Astrocyte of the hippocampus (primary cell): ENCODE data around the gene NTNG2.

Source experiments
- DNase-seq: peaks from one replicate; pipeline ENCODE4 v3.0.0; 2011; ENCODE audit warnings: low read depth, low spot score

Gene NTNG2

DNA sequence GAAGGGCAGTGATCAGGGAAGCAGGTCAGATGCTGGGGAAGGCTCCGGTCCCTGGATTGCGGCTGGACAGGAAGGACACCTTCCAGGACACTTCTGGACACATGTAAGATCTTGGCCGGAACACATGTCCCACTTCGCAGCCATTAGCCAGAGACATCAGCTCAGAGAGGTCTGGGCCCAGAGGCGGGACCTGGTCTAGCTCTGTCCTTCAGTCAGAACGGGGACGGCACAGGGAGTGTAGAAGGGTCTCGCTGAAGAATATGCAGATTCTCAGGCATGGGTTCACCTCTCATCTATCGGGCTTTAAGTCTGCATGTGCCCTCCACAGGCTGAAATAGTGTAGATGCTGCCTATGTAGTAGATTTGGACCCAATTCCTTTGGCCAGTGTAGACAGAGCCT lies 73.3 kb downstream of the NTNG2 start:
- DNase-seq, result no peak

DNA sequence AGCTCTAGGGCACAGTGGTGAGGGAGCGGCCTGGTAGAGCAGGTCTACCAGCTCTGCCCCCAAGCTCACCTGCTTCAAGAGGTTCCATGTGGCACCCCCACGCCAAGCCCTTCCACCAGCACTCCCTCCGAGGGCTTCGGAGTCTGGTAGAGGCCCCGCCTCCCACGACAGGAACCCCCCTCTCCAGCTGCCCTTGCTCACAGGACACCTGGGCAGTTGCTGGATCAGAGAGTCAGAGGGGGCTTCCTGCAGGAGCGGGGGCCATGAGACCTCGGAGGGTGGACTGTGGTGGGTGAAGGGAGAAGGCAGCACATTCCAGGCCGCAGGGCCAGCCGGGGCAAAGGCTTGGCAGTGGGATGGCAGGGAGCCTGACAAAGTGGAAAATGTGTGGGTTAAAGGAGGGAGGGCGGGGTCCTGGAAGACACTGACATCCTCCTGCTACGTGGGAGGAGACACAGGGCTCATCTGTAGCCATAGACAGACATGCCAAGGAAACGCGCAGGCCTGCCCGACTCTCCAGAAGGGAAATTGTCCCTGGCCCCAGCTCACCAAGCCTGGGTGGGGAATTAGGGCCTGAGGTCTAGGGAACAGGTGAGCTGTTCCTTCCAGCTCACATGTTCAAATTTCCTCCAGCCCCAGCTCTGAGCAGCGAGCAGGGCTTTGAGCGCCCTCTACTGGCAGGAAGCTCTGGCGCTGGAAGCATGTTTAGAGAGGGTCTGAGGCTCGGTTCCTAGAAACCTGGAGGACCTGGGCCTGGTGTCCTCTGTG lies 74.2 kb downstream of the NTNG2 start:
- peak; percentile 86 for DNase-seq

DNA sequence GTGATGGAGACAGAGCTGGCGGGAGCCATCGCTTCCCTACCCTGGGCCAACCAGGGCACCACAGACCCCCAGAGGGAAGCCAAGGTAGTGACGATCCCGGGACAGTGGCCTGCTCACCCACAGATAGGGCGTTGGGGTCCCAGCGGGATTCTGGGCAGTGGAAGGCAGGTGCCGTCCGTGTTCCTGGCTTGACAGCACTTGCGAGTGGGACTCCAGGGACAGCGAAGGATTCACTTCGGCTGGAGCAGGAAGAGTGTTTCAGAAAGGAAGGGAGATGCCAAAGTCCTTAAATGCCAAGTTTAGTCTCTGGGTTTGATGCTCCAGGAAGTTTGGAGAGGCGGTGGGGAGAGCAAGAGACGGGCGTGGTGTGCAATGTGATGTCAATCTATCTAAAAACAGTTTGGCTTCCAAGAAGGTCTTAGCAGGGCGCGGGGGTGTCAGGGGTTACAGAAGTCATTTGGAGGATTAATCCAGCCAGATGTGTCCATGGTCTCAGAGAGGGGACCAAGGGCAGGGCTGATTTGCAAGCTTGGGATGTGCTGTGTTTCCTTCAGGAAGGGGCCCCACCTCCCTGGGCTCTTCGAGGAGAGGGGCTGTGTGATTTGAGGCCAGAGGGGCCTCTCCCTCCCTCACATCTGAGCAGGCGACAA lies 74.9 kb downstream of the NTNG2 start:
- DNase-seq, result no peak

DNA sequence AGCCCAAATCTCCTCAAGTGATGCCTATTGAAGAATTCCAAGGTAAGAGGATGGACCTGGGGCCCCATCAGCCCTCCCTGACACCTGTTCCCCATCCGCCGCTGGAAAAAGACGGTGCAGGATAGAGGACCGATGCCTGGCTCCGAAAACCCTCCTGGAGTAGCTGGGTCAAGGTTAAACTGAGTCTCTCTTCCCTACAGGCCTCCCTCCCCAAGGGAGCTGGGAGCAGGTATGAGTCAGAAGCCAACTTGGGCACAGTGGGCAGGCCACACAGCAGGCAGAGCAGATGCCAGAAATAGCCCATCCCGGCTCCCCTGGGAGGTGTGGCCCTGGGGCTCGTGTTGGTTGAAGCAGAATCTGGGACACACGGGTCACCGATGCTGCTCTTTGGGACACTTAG lies 75.6 kb downstream of the NTNG2 start:
- no peak for DNase-seq

DNA sequence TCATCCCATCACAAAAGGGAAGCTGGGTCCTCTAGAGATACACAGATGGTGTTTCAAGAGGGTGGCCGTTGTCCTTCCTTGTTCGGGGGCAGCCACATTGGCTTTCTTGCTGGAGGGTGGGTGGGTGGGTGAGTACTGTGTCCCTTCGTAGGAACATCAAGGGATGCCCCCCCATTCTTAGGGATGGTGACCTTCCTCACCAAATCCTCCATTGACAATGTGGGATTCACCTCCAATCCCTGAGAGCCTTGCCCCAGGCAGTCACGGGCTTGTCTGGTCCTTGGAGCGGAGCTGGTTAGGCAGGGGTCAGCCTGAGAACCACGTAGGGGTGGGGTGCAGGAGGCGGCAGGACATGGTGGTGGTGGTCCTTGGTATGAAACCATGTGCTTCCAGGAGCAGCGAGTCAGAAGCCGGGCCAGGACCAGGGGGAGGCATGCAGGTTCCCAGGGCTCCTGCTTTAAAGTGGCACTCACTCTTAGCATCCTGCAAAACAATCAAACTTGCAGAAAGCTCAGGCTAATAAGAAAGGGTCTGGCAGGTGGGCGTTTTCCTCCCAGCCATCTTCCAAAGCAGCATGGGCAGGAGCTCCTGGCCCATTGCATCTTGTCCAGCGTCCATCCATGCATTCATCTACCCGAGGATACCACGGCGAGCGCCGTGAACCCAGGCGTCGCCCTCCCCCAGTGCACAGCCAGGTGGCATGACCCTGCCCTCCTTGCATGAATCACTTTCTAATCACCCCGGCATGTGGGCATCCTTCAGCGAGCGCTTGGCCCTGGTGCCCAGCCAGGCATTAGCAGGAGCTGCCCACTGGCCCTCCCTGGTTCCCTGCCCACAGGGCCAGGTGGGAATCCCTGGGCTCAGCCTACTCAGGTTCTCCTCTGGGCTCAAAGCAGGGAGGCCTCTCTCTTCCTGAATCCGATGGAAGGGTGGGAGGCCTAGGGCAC lies 76.4 kb downstream of the NTNG2 start:
- DNase-seq, result no peak

DNA sequence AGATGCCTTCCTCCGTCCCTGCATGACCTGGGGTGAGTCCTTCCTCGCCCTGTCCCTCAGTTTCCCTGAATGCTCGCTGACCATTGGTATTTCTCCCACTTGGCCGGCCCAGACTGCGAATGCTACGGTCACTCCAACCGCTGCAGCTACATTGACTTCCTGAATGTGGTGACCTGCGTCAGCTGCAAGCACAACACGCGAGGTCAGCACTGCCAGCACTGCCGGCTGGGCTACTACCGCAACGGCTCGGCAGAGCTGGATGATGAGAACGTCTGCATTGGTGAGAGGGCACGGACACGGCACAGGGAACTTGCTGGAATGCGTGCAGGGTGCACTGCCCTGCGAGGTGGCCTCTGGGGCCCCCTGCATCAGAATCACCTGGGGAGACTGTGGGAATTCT lies 77.1 kb downstream of the NTNG2 start:
- no peak for DNase-seq

DNA sequence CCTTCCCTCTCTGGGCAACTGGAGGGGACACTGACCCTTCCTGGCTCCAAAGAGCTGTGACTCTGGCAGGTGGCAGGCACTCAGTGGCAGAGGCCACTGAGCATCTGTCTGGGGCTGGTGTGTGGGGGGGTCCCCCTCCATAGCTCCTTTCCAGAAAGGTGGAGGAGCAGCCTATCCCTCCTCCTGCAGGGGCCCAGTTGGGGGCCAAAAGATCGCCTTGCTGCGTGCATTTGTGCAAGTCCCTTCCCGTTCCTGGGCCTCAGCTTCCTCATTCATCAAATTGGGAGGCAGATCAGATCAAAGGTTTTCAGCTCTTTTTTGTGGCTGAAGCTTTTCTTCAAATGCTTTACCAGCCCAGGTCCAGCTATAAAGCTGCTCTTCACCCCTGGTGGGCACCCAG lies 77.7 kb downstream of the NTNG2 start:
- DNase-seq, result no peak

DNA sequence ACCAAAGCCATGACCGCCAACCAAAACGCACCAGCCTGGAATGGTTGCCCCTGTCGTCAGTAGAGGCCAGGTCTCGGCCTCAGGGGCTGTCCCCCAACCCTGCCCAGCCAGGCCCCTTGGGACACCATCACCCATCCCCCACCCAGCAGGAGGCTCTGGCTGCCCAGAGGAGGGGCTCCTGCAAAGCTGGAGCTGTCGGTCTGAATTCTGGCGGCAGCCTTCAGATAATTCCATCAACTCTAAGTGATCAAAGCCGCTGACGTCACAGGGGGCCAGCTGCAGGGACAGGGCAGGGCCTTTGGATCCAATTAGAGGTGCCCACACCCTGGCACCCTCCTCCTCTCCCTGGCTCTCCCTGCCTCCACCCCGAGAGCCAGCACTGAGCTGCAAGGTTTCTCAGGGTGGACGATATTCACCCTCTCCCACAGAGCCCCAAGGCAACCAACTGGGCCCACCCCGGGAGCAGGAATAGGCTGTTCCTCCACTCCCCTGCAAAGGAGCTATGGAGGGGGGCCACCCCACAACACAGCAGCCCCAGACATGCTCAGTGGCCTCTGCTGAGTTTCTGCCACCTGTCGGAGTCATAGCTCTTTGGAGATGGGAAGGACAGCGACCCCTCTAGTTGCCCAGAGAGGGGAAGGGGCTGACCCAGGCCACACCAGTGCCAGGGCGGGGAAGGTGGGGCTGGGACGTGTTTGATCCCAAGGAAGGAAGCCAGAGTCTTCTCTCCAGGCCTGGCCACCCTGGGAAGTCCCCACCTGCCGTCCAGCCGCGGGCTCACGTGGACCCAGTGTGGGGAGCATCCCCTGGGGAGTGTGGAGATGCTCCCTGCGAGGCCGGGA lies 78.4 kb downstream of the NTNG2 start:
- no peak for DNase-seq

DNA sequence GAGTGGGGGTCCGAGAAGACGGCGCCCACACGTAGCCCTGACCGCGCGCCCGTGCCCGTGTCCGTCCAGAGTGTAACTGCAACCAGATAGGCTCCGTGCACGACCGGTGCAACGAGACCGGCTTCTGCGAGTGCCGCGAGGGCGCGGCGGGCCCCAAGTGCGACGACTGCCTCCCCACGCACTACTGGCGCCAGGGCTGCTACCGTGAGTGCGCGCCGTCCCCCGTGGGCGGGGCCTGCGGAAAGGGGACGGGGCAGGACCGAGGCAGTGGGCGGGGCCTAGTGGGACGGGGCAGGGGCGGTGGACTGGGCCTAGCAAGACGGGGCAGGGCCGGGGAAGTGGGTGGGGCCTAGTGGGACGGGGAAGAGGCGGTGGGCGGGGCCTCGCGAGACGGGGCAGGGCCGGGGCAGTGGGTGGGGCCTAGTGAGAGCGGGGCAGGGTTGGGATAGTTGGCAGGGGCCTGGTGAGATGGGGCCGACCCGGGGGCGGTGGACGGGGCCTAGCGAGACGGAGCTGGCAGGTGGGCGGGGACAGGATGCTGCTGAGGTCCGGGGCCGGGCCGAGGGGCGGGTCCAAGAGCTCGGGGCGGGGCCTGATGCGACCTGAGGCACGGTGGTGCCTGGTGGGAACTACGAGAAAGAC lies 79.1 kb downstream of the NTNG2 start:
- peak; percentile 89 for DNase-seq

DNA sequence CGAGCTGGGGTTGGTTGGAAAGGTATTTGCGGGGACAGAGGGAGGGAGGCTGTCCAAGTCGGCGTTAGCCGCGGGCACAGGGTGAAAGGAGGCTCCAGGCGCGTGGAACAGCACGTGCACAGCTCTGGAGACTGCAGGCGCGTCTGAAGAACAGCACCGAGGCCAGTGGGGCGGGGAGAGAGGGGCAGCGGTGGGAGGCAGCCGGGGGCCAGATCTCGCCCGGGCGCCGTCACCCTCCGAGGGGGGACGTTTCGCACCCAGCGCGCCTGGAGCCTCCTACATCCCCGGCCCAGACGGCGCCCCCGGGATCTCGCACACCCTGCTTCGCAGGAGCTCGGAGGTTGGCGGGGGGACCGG lies 79.6 kb downstream of the NTNG2 start:
- DNase-seq, result no peak

DNA sequence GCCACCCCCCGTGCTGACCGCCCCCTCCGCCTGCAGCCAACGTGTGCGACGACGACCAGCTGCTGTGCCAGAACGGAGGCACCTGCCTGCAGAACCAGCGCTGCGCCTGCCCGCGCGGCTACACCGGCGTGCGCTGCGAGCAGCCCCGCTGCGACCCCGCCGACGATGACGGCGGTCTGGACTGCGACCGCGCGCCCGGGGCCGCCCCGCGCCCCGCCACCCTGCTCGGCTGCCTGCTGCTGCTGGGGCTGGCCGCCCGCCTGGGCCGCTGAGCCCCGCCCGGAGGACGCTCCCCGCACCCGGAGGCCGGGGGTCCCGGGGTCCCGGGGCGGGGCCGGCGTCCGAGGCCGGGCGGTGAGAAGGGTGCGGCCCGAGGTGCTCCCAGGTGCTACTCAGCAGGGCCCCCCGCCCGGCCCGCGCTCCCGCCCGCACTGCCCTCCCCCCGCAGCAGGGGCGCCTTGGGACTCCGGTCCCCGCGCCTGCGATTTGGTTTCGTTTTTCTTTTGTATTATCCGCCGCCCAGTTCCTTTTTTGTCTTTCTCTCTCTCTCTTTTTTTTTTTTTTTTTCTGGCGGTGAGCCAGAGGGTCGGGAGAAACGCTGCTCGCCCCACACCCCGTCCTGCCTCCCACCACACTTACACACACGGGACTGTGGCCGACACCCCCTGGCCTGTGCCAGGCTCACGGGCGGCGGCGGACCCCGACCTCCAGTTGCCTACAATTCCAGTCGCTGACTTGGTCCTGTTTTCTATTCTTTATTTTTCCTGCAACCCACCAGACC lies 80.2 kb downstream of the NTNG2 start:
- peak; percentile 37 for DNase-seq

DNA sequence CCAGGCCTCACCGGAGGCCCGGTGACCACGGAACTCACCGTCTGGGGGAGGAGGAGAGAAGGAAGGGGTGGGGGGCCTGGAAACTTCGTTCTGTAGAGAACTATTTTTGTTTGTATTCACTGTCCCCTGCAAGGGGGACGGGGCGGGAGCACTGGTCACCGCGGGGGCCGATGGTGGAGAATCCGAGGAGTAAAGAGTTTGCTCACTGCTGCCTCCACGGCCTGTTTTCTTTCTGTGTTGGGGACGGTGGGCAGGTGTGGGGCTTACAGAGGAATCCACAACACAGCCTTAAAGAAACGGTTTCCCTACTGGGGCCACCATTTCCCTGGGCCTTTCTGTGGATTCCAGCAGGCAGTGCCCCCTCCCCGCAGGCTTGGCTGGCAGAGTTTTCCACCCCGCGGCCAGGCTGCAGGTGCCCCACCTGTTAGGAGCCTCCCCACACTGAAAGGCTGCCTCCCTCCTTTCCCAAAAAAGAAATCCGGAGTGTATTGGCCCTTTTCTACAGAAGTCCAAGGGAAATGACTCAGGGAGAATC lies 80.8 kb downstream of the NTNG2 start:
- no peak for DNase-seq

DNA sequence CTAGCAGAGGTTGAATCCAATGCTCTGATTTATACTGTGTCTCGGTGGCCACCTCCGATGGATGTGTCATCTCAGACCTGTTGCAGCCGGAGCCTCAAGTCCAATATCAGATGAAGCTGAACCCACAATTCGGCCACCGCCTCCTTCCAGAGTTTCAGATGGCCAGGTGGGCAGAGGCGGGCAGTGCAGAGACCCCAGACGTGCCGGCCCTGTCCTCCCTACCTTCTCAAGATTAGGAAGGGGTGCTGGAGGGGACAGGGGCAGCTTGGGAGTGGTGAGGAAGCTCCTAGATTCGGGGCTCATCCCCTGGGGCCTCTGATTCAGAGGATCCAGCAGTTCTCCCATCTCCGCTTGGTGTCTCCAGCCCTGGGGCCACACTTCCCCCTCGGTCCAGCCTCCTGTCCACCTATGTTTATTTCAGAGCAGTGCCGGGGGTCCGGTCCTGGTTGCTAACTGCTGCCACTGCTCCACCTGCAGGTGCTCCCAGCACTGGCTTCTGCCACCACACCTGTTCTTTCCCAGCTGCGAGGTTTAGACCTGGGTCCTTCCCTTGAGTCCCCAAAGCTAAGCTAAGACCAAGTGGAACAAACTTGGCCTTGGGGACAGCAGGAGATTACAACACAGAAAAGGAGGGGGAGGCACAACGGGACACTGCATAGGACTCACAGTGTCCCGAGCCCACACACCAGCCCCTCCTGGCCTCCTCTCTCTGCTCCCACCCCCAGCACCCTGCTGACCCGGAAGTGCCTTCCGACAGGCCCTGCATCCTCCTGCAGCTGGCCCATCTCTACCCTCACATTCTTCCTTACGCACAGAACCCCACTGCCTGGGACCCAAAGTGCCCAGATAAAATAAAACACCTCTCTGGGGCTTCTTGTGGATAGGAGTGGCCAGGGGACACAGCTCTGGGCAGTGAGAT lies 81.6 kb downstream of the NTNG2 start:
- no peak for DNase-seq

DNA sequence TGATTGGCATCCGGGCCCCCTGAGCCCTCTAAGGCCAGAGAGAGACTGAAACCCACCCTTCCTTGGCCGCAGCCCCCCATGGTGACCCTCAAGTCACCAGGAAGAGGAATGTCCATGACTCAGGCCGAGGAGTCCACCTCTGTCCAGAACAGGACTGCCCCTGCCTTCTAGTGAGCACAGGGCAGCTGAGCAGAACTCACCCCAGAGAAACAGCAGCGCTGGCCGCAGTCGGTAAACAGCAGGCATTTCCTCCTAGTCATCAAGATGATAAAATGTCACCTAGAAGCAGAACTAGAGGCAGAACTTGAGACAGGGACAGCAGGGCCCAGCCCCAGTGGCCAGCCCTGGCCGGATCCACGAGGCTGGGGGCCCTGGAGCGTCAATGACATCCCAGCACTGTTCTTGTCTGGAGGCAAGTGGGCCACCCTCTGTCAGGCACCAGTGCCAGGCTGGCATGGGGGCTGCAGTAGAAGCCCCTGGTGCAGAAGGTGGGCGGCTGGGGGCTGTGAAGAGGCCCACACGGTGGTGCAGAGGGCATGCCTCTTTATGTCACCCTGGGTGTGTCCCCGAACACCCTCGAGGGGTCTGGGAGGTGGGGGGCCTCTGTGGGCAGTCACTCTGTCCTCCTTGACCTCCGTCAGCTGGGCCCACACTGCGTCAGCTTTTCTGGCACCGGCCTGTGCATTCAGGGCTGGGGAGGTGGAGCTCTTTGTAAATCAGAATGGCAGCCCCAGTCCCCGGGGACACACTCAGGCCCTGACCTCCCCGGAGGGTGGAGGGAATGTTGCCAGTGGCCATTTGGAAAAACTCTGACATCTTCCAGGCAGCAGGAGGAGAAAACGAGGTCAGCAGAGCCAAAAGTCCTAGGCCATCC lies 83.0 kb downstream of the NTNG2 start:
- DNase-seq, result no peak

DNA sequence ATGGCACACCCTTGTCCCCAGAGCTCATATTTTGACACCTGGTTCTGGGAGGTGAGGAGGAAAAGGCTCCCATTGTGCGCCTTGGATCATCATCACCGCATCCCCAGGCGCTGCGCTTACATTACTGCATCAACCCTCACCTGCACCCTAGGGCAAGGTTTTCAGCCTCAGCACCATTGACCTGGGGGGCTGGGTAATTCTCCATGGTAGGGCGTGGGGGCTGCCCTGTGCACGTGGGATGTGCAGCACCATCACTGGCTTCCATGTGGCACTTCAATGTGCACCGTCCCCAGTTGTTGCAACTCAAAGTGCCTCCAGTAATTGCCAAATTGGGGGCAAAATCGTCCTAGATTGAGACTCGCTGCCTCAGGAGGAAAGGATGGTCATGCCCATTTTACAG lies 83.6 kb downstream of the NTNG2 start:
- no peak for DNase-seq

DNA sequence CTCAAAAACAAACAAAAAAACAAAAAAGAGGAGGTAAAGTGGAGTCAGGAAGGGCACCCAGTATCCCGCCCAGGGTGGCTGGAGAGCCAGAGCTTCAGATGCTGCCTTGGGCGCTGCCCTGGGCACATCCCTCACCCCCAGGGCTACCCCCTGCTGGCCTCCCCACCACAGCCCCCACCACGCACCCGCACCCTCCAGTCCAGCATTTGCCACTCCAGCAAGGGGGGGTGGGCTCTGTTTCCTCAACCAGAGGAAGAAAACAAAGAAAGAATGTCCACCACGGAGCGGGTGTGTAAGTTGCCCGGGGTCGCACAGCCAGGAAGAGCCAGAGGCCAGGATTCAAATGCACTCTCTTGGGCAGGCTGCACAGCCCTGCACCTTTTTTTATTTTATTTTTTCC lies 86.1 kb downstream of the NTNG2 start:
- DNase-seq, result no peak

DNA sequence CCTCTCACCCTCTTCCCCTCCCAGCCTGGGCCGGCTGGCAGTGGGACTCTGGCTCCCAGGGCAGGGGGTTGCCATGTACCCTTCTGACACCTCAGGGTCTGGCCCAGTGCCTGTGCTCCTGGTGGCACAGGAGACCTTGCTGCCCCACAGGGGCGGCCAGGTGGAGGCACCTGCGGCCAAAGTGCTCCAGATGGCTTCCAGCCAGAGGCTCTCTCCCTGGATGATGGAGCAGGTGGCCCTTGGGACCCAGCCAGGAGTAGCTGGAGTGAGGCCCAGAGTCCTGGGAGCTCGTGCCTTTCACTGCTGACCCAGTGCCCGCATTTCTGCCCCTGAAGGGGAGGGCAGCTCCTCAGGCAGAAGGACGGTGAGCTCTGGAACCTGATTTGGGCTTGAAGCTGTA lies 87.3 kb downstream of the NTNG2 start:
- no peak for DNase-seq

DNA sequence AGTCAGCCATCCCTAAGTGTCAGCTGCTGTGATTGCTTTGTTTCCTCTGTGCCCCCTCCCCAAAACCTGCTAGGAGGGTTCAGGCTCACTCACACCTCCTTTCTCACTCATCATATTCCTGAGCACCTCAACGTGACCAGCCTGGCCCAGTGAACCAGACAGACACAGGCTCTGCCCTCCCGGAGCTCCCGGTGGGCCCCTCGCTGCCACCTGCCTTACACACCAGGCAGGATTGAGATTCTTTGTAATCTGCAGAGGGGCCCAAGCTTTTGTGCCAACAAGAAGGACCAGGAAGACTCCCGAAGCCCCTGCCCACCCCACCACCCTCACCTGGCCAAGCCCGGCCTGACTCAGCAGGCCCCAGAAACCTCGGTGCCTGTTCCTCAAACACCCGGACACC lies 87.8 kb downstream of the NTNG2 start:
- no peak for DNase-seq
